ENCODE data around the gene SAMD15.
A peak's percentile ranks its signal among the peaks of the same experiment; 100 is the strongest.
"Not testable (repeated sequence)": the region's sequence is repeated elsewhere in the genome, so short reads cannot be mapped to it uniquely, and the experiment has no call there.

Gene SAMD15

DNA sequence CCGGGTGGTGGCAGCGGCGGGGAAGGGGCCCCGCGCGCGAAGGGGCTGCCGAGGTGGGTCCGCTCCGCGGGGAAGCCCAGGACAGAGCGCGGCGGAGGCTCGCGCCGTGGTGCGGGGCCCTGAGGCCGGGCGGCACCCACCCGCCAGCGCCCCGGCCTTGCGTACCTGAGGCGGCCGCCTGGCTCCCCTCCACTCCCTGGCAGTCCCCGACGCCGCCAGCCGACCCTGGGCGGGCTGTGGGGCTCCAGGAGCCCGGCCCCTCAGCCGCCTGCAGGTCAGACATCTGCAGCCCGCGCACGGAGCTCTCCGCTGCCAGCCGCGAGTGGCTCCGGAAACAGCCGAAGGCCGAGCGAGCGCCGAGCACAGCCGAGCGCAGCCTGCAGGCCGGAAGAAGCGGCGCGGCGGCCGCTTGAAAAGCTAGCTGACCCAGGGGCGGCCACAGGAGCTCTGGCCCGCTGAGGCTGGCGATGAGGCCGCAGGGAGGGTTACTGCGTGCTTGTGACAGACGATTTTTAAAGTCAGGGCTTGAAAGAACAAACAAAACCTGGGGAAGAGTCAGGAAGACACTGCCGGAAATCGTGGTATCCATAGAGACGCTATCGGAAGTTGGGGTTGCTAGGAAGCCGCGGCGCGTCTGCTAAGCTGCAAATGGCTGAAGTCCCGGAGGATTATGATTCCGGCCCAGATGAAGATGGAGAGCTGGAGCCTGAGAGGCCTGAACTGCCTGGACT is at the start of gene SAMD15, which contains the start of gene TMED8:
SAMD15 (plus strand) TSS at position 609 of the 731 bp plus-strand sequence; CDS start at position 649, 40 bp downstream.
TMED8 (minus strand) TSS at position 324 of the 731 bp plus-strand sequence; CDS start at position 283, 41 bp downstream.
- DNase-seq (ENCODE audit: low read depth in 2 of 2), result peak; percentile 33 to 45

DNA sequence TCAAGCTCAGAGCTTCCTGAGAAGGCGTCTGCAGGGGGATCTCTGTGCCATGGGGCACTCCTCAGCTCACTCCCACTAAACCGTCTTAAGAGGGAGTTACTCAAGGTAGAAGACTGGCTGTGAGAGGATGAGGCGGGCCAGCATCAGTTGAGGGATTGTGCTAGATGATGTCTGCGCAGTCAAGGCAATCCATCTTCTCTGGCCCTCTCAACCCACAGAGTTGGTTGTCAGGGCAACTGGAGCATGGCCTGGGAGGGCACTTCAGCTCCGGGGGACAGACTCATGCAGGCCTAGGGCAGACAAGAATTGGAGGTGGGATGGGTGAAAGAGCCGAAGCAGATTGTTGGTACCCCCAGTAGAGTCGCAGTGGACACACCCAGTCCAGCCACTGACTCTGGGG is 47.3 kb upstream of the SAMD15 start:
- no peak for DNase-seq (ENCODE audit: low read depth in 2 of 2)

DNA sequence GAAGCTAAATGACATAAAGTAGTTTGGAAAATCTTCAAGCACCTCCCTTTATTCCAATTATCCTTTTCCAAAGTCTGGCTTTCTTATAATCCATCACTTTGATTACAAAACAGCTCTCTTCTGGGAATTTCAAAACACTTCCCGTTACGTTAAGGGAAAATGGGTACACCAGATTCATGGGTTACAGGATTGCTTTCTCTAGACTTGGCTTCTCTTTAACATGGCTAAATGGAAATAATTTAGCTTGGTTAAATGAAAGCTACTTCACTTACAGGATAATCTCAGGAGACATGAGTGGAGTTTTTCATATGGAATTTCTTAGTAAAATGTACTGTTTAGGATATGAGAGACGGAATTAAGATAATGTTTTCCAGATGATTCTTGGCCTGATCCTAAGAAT is 41.6 kb upstream of the SAMD15 start:
- DNase-seq (ENCODE audit: low read depth in 2 of 2), result no peak

DNA sequence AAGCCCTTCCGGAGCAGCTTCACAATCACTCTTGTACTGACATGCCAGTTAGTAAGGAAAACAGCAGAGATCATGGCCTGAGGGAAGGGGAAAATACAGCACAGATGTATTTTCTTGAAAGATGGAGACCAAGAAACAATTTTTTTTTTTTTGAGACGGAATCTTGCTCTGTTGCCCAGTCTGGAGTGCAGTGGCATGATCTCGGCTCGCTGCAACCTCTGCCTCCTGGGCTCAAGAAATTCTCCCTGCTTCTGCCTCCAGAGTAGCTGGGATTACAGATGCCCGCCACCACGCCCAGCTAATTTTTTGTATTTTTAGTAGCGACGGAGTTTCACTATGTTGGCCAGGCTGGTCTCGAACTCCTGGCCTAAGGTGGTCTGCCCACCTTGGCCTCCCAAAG is 39.9 kb upstream of the SAMD15 start:
- DNase-seq (ENCODE audit: low read depth in 2 of 2), result not testable (repeated sequence)

DNA sequence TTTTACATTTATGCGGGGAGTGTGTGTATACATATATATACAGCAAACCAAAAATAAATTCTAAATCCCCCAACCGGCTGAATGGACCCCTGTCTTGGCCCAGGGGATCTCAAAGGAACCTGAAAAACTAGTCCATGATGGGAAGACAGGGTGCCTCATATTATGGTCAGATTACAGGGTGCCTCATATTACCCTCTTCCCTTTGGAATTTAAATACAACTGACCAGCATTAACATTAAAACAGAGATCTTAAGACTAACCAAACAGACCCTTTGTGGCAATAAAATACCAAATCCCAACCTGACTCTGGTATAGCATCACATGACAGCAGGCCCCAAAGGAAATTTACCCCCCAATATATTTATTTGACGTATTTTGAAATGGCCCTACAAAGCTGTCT is 39.3 kb upstream of the SAMD15 start:
- no peak for DNase-seq (ENCODE audit: low read depth in 2 of 2)

DNA sequence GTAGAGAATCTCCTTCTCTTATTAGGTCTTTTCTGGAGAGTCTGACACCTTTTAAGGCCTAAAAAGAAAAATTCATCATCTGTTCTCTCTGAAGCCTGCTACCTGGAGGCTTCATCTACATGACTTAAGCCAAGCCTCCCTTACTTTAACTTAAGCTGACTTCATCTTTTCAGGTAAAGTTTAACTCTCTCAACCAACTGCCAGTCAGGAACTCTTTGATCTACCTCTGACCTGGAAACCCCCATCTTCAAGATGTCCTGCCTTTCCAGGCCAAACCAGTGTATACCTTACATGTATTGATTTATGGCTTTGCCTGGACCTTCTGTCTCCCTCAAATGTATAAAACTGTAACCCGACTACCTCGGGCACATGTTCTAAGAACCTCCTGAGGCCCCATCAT is 38.9 kb upstream of the SAMD15 start:
- DNase-seq (ENCODE audit: low read depth in 2 of 2), result no peak

DNA sequence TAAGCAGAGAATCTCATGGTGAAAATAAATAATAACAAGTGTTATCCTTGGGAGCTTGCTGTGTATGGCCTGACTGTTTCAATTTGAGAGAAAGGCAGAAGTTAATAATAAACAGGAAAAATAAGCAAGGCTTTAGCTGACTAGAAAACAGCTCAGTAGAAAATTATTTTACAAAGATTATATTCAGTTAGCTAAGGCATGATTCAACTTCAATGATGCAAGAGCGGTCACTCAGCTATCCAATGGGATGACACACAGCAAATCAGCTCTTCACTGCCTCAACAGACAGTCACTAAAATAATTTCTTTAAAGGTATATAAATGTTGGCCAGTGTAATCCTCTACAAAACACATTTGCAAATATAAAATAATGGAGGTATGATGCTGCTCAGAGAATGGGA is 37.8 kb upstream of the SAMD15 start:
- no peak for DNase-seq (ENCODE audit: low read depth in 2 of 2)

- no peak for DNase-seq (ENCODE audit: low read depth in 2 of 2)
Observed at GRCh38 chr14:77340389-77340788, 36.8 kb upstream of the SAMD15 start.

DNA sequence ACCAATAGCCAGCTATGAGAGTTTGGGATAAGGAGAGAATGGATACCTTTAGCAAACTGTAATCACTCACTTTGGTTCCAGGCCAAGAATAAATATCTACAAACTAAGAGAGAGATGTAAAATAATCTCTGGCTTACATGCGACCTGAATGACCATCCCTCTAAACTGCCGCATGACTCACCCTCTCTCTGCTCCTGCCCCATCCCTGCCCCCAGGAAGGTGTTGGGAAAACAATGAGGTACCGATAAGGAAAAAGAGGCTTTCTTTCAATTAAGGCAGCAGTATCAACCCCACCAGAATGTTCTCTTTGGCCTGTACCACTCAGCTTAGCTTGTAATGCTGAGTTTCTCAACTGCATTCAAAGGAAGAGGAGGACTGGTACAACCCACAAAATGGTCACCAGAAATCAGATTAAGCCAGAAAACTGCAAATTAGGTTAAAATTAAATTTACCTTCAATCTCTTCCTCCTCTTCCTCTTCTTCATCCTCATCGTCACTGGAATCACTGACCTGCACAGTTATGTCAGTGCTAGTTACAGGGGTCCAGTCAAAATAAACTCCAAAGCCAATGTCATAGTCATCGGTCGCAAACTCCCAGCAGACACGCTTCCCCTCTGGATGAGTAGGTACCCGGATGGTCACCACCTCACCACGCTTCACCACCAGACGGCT is 34.3 kb upstream of the SAMD15 start:
- no peak for DNase-seq (ENCODE audit: low read depth in 2 of 2)

GRCh38 chr14:77343662-77344061 is 33.5 kb upstream of the SAMD15 start:
- no peak for DNase-seq (ENCODE audit: low read depth in 2 of 2)

DNA sequence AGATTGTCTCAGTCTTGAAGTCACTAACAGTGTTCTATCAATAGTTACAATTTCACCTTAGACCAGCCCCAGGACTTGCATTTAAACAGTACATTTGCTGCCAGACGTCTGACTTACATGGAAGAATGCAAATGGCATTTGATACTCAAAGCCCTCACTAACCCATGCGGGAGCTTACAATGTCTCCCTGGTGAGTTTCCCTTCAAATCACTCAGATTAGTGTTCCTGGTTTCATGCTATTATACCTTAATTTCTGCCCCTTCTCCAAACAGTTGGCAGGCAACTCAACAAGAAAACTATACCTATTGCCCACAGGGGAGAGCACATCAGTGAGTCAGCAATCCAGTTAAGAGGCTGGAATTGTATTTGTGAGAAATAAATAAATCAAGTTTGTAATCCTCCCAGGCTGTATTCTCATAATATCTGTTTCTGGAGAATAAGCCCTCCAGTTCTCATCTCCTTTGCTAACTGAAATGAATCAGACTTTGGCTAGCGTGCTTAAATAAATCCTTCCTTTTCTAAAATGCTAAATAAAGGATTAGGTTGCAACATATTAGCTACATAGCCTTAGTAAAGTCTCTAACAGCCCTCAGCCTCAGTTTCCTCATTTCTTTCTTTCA is 32.7 kb upstream of the SAMD15 start:
- no peak for DNase-seq (ENCODE audit: low read depth in 2 of 2)

- no peak for DNase-seq (ENCODE audit: low read depth in 2 of 2)
Observed at GRCh38 chr14:77346495-77346894, 30.7 kb upstream of the SAMD15 start.

GRCh38 chr14:77347751-77348150 is 29.4 kb upstream of the SAMD15 start:
- no peak for DNase-seq (ENCODE audit: low read depth in 2 of 2)

DNA sequence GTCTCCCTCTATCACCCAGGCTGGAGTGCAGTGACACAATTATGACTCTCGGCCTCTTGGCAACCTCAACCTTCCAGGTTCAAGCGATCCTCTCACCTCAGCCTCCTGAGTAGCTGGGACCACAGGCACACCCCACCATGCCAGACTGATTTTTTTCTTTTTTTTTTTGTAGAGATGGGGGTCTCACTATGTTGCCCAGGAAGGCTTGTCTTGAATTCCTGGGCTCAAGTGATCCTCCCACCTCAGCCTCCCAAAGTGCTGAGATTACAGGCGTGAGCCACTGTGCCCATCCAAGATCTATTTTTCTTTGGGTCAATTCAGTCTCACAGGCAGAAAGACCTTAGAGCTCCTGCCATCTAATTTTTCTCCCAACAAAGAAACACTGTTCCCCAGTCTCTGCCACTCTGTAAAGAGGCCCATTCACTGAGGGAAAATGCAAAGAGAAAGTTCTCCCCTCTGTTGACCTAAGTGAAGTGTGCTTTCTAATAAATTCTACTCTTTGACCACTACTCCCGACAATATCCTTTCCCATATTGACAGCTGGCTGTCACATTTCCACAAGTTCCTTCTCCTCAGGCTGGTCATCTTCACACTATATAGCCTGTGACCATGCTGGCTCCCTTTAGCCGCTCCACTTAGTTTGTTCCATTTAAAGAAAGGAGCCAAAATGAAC is 23.6 kb upstream of the SAMD15 start:
- no peak for DNase-seq (ENCODE audit: low read depth in 2 of 2)

DNA sequence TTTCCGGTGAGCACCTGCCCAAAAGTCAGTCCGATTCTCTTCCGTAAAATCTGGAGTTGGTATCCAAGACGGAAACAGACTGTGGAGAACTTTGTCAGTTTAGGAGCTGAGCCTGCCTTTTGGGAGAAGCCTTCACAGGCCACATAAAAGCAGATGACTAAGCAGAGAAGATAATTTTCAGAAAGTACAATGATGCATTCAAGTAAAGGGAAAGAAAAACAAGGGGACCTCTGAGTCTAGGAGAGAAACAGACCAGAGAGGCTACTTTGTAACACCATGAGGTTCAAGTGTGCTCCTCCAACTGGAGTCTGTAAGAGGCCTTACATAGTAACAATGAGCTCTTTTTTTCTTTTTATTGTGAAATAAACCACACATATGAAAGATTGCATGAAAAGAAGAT is 21.4 kb upstream of the SAMD15 start:
- DNase-seq (ENCODE audit: low read depth in 2 of 2), result no peak

GRCh38 chr14:77356899-77357298 is 20.3 kb upstream of the SAMD15 start:
- DNase-seq (ENCODE audit: low read depth in 2 of 2), result no peak

GRCh38 chr14:77359626-77360025 is 17.6 kb upstream of the SAMD15 start:
- DNase-seq (ENCODE audit: low read depth in 2 of 2), result no peak

DNA sequence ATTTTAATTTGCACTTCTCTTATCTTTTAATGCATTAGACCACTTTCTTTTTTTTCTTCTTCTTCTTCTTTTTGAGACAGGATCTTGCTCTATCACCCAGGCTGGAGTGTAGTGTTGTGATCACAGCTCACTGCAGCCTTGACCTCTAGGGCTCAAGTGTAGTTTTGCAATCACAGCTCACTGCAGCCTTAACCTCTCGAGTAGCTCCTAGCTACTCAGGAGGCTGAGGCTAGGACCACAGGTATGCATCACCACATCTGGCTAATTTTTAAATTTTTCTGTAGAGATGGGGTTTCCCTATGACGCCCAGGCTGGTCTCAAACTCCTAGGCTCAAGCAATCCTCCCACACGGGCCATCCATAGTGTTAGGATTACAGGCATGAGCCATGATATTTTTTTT is 13.0 kb upstream of the SAMD15 start:
- no peak for DNase-seq (ENCODE audit: low read depth in 2 of 2)

DNA sequence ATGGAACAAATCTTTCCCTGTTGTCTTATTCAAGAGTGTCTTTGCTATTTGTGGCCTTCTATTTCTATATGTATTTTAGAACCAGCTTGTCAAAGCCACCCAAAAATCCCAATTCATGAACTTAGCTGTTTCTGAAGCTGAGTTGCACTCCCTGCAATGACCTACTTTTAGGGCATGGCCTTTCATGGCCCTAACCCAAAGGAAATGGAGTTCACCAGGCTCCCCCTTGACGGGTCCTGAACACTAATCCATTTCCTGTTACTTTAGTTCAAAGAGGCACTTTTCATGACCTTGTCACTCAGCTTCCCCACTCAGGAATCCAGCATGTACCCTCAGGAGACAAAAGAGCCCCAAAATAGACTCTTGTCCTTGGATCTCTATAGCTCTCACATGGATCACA is 7.9 kb upstream of the SAMD15 start:
- no peak for DNase-seq (ENCODE audit: low read depth in 2 of 2)

- DNase-seq (ENCODE audit: low read depth in 2 of 2), result no peak
Observed at GRCh38 chr14:77372304-77372841, 4.8 kb upstream of the SAMD15 start.

GRCh38 chr14:77375164-77375950 is 1.8 kb upstream of the SAMD15 start:
- DNase-seq (ENCODE audit: low read depth in 2 of 2), result no peak
